GM18499 (cell line): ENCODE data around the gene TSPAN18.

Experiments
- ATAC-seq: cut with Tn5 transposase; IDR thresholded peaks from one replicate; pipeline ENCODE4 v1.9.1; 2021; ENCODE audit warnings: moderate number of reproducible peaks; ENCODE audit not compliant: insufficient read depth, unreplicated experiment

Gene TSPAN18

DNA sequence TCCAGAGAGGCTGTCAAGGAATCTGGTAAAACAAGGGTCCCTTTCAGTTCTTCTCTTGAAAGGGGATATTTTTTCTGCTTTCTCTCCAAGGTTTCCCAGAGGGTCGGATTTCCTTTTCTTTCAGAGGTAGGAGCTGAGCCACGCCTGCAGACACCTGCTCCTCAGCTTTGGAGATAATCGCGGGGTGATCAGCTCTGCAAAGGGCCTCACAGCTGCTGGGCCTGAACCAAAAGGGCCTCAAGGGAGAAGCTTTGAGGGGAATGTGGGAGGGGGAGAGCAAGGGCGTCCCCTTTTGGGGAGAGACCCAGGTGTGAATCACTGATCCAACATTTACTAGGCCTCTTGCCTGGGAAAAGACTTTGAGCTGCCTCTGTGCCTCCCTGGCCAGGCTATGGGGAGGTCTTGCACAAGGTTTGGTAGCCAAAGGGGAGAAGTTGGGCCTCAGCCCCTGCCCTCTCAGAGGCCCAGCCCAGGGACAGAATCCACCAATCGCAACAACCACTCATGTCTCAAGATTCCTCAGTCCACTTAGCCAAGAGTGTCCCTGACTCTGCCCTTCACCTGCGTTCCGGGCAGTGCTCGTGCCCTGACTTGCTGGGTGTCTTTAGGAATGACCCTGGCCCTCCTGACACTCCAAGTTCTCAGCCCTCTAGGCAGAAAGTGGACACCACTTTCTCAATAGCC, 237.9 kb downstream of the TSPAN18 start:
- ATAC-seq: no peak

- ATAC-seq: no peak
These were observed 239.9 kb downstream of the TSPAN18 start for GRCh38 chr11:44966694-44967093.

DNA sequence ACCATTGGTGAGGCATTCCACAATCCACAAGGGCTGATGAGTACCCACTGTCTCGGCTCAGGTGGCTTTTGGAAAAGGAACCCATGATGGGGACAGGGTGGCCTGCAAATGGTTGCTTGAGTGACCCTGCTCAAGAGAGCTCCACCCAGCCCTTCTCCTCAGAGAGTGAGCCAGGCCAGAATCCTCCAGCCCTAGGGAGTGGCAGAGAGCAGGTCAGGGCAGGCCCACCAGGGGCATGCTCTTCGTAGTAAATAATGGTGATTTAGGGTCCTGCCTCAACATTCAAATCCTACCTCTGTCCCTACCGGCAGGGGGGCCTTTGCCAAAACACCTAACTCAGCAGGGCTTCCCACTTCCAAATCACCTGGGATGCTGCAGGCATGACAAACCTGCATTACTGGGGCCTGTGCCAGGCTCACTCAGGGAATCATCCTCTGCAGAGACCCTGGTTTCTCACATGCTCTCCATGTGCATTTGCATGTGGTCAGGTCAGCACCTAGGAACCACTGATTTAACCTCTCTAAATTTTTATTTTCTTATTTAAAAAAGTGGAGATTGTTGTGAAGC, 241.3 kb downstream of the TSPAN18 start:
- ATAC-seq: no peak

DNA sequence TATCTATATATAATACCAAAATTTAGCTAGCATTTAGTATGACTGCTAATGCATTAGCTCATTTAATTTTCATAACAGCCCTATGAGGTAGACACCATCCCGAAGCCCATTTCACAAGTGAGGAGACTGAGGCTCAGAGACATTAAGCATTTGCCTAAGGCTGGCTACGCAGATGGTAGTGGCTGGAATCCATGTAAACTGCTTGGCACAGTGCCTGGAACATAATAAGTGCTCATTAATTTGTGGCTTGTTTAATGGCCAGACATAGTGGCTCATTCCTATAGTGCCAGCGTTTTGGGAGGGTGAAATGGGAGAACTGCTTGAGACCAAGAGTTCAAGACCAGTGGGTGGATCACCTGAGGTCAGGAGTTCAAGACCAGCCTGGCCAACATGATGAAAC, 241.7 kb downstream of the TSPAN18 start:
- no peak for ATAC-seq

DNA sequence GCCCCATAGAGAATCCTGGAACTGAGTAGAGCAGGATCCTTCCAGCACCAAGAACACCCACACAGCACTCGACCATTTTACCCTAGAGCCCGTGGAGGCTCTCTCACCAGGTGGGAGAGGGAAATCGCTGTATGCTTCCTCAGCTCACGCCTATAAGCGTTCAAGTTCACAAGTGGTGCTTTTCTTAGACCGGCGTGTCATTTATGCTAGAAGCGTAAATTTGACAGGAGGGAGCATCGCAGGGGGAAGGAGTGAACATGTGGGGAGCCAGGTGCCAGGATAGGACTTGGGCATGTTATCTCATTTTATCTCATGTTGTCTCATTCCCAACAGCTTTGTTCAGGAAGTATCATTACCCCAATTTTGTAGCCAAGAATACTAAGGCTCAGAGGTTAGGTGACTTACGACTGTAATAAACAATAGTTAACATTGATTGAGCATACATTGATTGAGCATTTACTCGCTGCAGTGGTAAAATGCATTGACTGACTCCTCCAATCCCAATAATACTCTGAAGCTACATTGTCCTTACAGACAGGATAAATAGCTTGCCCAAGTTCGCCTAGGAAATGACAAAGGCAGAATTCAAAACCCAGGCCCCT, 243.0 kb downstream of the TSPAN18 start:
- no peak for ATAC-seq

DNA sequence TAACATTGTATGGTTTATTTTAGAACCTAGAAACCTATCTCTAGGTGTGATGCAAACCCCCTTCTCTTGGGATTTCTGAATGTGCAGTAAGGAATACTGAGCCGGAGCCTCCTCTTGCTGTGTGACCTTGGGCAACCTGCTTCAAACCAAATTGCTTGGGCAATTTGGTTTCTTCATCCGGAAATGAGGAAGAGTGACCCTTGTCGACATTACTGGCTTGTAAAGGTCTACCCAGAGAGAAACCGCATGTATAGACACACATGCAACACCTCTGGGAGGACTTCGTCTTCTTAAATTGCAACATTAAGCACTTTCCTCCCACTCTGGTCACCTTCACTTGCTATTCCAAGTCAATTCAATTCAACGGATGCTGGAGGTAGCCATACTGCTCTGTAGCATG, 243.5 kb downstream of the TSPAN18 start:
- ATAC-seq: no peak

- no peak for ATAC-seq
These were observed 244.4 kb downstream of the TSPAN18 start for GRCh38 chr11:44971185-44971584.

GRCh38 chr11:44972746-44973435, 246.1 kb downstream of the TSPAN18 start:
- ATAC-seq: no peak

DNA sequence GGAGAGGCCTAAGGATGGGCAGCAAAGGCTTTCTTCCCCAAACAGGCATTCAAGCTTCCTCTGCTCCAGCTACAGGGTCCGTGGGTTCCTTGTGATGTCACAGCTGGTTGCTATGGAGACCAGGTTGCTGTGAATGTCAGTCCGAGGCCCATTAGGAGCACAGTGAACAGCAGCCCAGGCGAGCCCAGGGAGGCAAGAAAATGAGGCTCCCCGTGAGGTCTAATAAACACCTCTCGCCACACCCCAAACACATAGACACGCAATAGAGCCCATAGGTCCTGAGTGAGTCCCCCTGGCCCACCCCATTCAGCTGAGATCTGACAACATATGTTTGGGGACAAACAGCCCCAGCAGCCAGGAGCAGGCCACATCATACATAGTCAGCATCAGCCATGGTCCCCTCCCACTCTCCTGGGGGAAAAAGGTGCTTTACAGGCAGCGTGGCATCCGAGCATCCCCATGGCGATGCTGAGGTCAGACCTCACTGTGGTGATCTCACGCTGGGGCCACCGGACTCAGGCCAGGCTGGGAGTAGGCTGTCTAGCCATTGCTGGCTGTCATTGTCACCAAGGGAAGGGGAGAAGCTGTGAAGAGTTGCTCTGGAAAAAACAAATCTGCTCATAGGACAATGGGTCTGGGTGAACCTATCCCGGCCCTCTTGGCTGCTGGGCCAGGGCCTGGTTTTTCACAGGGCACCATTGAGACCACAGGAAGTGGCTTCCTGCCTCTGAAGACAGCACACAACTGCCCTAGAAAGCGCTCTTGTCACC, 247.1 kb downstream of the TSPAN18 start:
- no peak for ATAC-seq

- no peak for ATAC-seq
These were observed 247.7 kb downstream of the TSPAN18 start for GRCh38 chr11:44974402-44975000.

- ATAC-seq: no peak
These were observed 249.8 kb downstream of the TSPAN18 start for GRCh38 chr11:44976576-44976975.

GRCh38 chr11:44977493-44977984, 250.8 kb downstream of the TSPAN18 start:
- no peak for ATAC-seq

- ATAC-seq: no peak
These were observed 251.7 kb downstream of the TSPAN18 start for GRCh38 chr11:44978274-44978960.

GRCh38 chr11:44978961-44979331, 252.2 kb downstream of the TSPAN18 start:
- ATAC-seq: no peak

- ATAC-seq: no peak
These were observed 253.0 kb downstream of the TSPAN18 start for GRCh38 chr11:44979543-44980399.

DNA sequence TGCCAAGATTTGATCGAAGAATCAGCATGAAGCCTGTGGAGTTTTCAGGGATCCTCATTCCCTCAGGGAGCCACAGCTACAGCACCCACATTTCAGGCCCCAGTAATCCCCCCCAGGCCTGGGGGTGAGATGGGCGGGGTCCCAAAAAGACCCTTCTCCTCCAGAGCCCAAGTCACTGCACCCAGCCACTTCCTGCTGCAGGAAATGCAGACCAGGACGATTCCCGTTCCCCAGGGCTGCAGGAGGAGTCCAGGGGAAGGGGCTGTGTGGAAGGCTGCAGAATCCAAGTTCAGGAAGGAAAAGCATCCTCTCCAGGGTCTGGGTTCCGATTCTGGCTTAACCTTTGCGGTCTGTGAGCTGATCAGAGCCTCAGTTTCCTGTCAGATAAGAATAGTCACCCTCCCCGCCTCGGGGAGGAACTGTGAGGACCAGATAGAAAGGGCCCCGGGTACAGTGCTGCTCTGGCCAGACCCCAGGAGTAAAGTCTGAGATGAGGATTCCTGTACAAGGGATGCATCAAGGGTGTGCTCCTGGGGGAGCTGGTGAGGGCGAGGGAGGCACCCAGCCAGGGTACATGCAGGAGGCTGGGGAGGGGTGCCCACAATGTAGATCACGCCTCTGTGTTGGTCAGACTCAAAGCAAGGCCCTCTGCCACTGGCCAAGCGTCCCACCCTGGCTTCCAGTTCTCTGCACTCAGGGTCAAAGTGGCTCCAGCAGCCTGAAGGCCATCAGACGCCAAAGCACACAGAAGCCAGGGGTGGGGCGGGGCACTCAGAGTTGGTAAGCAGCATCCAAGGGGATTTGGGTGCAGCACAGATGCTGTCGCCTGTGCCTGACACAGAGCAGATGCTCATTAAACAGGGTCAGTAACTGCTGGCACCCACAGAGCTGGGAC, 254.0 kb downstream of the TSPAN18 start:
- no peak for ATAC-seq
